ENCODE data around the gene SYT12.

- TF ChIP-seq CTCF (IDR thresholded peaks at IDR 0.05) = no peak
- no peak for TF ChIP-seq POLR2A (IDR thresholded peaks at IDR 0.05)
Measured at GRCh38 chr11:67055812-67056211, 32.9 kb downstream of the SYT12 start.

All from body of pancreas (tissue), 4 donors.